Stimulated activated naive CD8-positive, alpha-beta T cell treated with anti-CD3 and anti-CD28 coated beads, Interleukin-15, amount 100 ng/mL, for 72 hours (primary cell): ENCODE measurements around the gene OTOGL.
"Not testable (repeated sequence)": the region's sequence is repeated elsewhere in the genome, so short reads cannot be mapped to it uniquely, and the experiment has no call there.

Experiments used
- ATAC-seq: fragments of 150-1000 bp; cut with Tn5 transposase; 2 replicates; pipeline ENCODE4 v1.10.0; 2021; ENCODE audit warnings: mild to moderate bottlenecking, moderate library complexity
- DNase-seq, 2 donors: peaks; one replicate each; pipeline ENCODE4 v3.0.0; 2021 to 2022
- H3K27ac Mint-ChIP-seq, 2 donors: one replicate each; pipeline ENCODE4 v1.8.0; 2022; ENCODE audit warnings: mild to moderate bottlenecking in 2 of 2, mixed read lengths in 2 of 2, moderate library complexity in 2 of 2
- H3K27me3 Mint-ChIP-seq: one replicate; pipeline ENCODE4 v1.8.0; 2022; ENCODE audit warnings: mixed read lengths
- H3K4me1 Mint-ChIP-seq: one replicate; pipeline ENCODE4 v1.8.0; 2022; ENCODE audit warnings: mild to moderate bottlenecking, mixed read lengths
- H3K4me3 Mint-ChIP-seq, 2 donors: one replicate each; pipeline ENCODE4 v1.8.0; 2022; ENCODE audit warnings: mild to moderate bottlenecking in 2 of 2, mixed read lengths in 2 of 2, moderate library complexity in 1 of 2
- H3K9me3 Mint-ChIP-seq, 2 donors: one replicate each; pipeline ENCODE4 v1.8.0; 2022; ENCODE audit warnings: mixed read lengths in 2 of 2

Gene OTOGL

GRCh38 chr12:80100591-80100990 lies 1.3 kb downstream of the OTOGL start:
- H3K4me3 Mint-ChIP-seq, result no peak overlapping the region
- no peak overlapping the region for H3K27ac Mint-ChIP-seq
- H3K4me1 Mint-ChIP-seq, result no peaks in the 10 kb centered on the region
- no peaks in the 10 kb centered on the region for H3K9me3 Mint-ChIP-seq
- DNase-seq, result no peak
- no peak for ATAC-seq
- H3K27me3 Mint-ChIP-seq, result no peaks in the 10 kb centered on the region

- Mint-ChIP-seq H3K4me3 (no peak overlapping the region), H3K27ac (no peak overlapping the region), H3K4me1 (no peaks in the 10 kb centered on the region), H3K27me3 (no peaks in the 10 kb centered on the region), H3K9me3 (no peaks in the 10 kb centered on the region)
- ATAC-seq, result no peak
- no peak for DNase-seq
These were observed 1.8 kb downstream of the OTOGL start for GRCh38 chr12:80101126-80101525.

GRCh38 chr12:80107221-80107620 lies 7.9 kb downstream of the OTOGL start:
- no peak for ATAC-seq
- H3K9me3 Mint-ChIP-seq, result no peaks in the 10 kb centered on the region

GRCh38 chr12:80116735-80117134 lies 17.4 kb downstream of the OTOGL start:
- no peaks in the 10 kb centered on the region for H3K4me1 Mint-ChIP-seq
- no peak overlapping the region for H3K4me3 Mint-ChIP-seq
- H3K27ac Mint-ChIP-seq, result no peak overlapping the region
- no peak for DNase-seq
- no peaks in the 10 kb centered on the region for H3K27me3 Mint-ChIP-seq
- peaks cover 23 to 27% of the 10 kb centered on the region in 2 donors for H3K9me3 Mint-ChIP-seq
- ATAC-seq, result no peak

More at GRCh38 chr12:80107221-80107620, 7.9 kb downstream of the OTOGL start:
- no peak for DNase-seq
- no peaks in the 10 kb centered on the region for H3K4me1 Mint-ChIP-seq
- no peak overlapping the region for H3K27ac Mint-ChIP-seq
- no peak overlapping the region for H3K4me3 Mint-ChIP-seq
- H3K27me3 Mint-ChIP-seq, result no peaks in the 10 kb centered on the region

- Mint-ChIP-seq H3K4me3 (no peak overlapping the region), H3K27me3 (no peaks in the 10 kb centered on the region), H3K4me1 (no peaks in the 10 kb centered on the region), H3K27ac (no peak overlapping the region), H3K9me3 (peaks cover 13 to 15% of the 10 kb centered on the region in 2 donors)
- no peak for ATAC-seq
- no peak for DNase-seq
These were observed 19.4 kb downstream of the OTOGL start for GRCh38 chr12:80118565-80119324.

- peaks cover 0 to 5% of the 10 kb centered on the region in 2 donors for H3K9me3 Mint-ChIP-seq
- H3K4me3 Mint-ChIP-seq, result no peak overlapping the region
- H3K27me3 Mint-ChIP-seq, result no peaks in the 10 kb centered on the region
- DNase-seq, result no peak
- H3K27ac Mint-ChIP-seq, result no peak overlapping the region
- no peaks in the 10 kb centered on the region for H3K4me1 Mint-ChIP-seq
- no peak for ATAC-seq
These were observed 21.7 kb downstream of the OTOGL start for GRCh38 chr12:80120994-80121393.

GRCh38 chr12:80121661-80122060 lies 22.3 kb downstream of the OTOGL start:
- no peak overlapping the region for H3K4me3 Mint-ChIP-seq
- H3K4me1 Mint-ChIP-seq, result no peaks in the 10 kb centered on the region
- DNase-seq (no peak), ATAC-seq (no peak)
- no peak overlapping the region for H3K27ac Mint-ChIP-seq
- no peaks in the 10 kb centered on the region for H3K27me3 Mint-ChIP-seq
- H3K9me3 Mint-ChIP-seq, result peaks cover 0 to 5% of the 10 kb centered on the region in 2 donors

- Mint-ChIP-seq H3K9me3 (peaks cover 0 to 24% of the 10 kb centered on the region in 2 donors), H3K27me3 (no peaks in the 10 kb centered on the region), H3K4me1 (no peaks in the 10 kb centered on the region), H3K4me3 (no peak overlapping the region), H3K27ac (no peak overlapping the region)
- no peak for ATAC-seq
- no peak for DNase-seq
These were observed 30.7 kb downstream of the OTOGL start for GRCh38 chr12:80129895-80130530.

GRCh38 chr12:80135624-80136023 lies 36.3 kb downstream of the OTOGL start:
- DNase-seq (no peak), ATAC-seq (no peak)
- H3K4me1 Mint-ChIP-seq, result no peaks in the 10 kb centered on the region
- H3K9me3 Mint-ChIP-seq, result peaks cover 0 to 9% of the 10 kb centered on the region in 2 donors
- no peaks in the 10 kb centered on the region for H3K27me3 Mint-ChIP-seq
- no peak overlapping the region for H3K27ac Mint-ChIP-seq
- no peak overlapping the region for H3K4me3 Mint-ChIP-seq

GRCh38 chr12:80140005-80140404 lies 40.7 kb downstream of the OTOGL start:
- H3K9me3 Mint-ChIP-seq, result peaks cover 0 to 6% of the 10 kb centered on the region in 2 donors
- H3K27ac Mint-ChIP-seq, result no peak overlapping the region
- DNase-seq (no peak), ATAC-seq (no peak)
- no peak overlapping the region for H3K4me3 Mint-ChIP-seq
- peaks cover 11% of the 10 kb centered on the region for H3K4me1 Mint-ChIP-seq
- H3K27me3 Mint-ChIP-seq, result peaks cover 7% of the 10 kb centered on the region

- peaks cover 11% of the 10 kb centered on the region for H3K4me1 Mint-ChIP-seq
- ATAC-seq, result peak; percentile 73
These were observed 43.3 kb downstream of the OTOGL start for GRCh38 chr12:80142640-80143039.

GRCh38 chr12:80143537-80143936 lies 44.2 kb downstream of the OTOGL start:
- DNase-seq, result no peak
- no peak for ATAC-seq
- H3K27ac Mint-ChIP-seq, result no peak overlapping the region
- no peak overlapping the region for H3K4me3 Mint-ChIP-seq
- H3K27me3 Mint-ChIP-seq, result peaks cover 7% of the 10 kb centered on the region
- no peaks in the 10 kb centered on the region for H3K9me3 Mint-ChIP-seq
- peaks cover 11% of the 10 kb centered on the region for H3K4me1 Mint-ChIP-seq

More at GRCh38 chr12:80142640-80143039, 43.3 kb downstream of the OTOGL start:
- Mint-ChIP-seq H3K9me3 (no peaks in the 10 kb centered on the region), H3K27me3 (peaks cover 7% of the 10 kb centered on the region), H3K27ac (no peak overlapping the region), H3K4me3 (no peak overlapping the region)
- peak in 1 of 2 donors; percentile 10 for DNase-seq

- H3K4me1 Mint-ChIP-seq, H3K9me3 Mint-ChIP-seq, DNase-seq, ATAC-seq, H3K27me3 Mint-ChIP-seq, H3K27ac Mint-ChIP-seq, H3K4me3 Mint-ChIP-seq: not testable (repeated sequence)
These were observed 50.4 kb downstream of the OTOGL start for GRCh38 chr12:80149547-80150313.

GRCh38 chr12:80151131-80151530 lies 51.8 kb downstream of the OTOGL start:
- Mint-ChIP-seq H3K27me3 (no peaks in the 10 kb centered on the region), H3K27ac (no peak overlapping the region), H3K4me1 (peaks cover 15% of the 10 kb centered on the region), H3K9me3 (peaks cover 0 to 4% of the 10 kb centered on the region in 2 donors), H3K4me3 (no peak overlapping the region)
- ATAC-seq (no peak), DNase-seq (no peak)

GRCh38 chr12:80154261-80154660 lies 54.9 kb downstream of the OTOGL start:
- ATAC-seq (no peak), DNase-seq (no peak)
- Mint-ChIP-seq H3K9me3 (peaks cover 0 to 4% of the 10 kb centered on the region in 2 donors), H3K4me3 (no peak overlapping the region), H3K27ac (peak overlapping the region; percentile 25 to 96), H3K4me1 (peaks cover 15% of the 10 kb centered on the region), H3K27me3 (peaks cover 3% of the 10 kb centered on the region)

GRCh38 chr12:80156306-80156705 lies 57.0 kb downstream of the OTOGL start:
- DNase-seq (no peak), ATAC-seq (no peak)
- no peak overlapping the region for H3K27ac Mint-ChIP-seq
- H3K4me1 Mint-ChIP-seq, result peaks cover 15% of the 10 kb centered on the region
- peaks cover 24% of the 10 kb centered on the region for H3K27me3 Mint-ChIP-seq
- no peak overlapping the region for H3K4me3 Mint-ChIP-seq
- H3K9me3 Mint-ChIP-seq, result peaks cover 0 to 4% of the 10 kb centered on the region in 2 donors
